ENCODE results near the gene FLVCR2.
A peak's percentile ranks its signal among the peaks of the same experiment; 100 is the strongest.

FLVCR2 gene

DNA sequence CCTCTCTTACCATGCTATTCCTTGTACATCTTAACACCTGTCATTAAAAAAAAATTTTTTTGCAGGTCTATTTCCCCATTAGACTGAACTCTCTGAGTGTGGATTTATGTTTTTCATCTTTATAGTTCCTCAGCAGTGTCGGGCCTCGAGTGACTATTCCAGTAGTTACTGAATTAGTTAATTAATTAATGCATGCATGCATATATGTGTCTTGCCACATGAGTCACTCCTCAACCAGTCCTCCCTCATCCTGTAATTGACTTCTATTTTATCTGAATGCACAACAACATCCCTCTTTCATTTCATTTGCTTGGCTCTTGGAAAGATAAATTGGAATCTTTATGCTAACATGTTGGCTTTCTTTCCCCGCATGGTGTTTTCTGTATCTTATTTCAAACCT, 46.6 kb downstream of the FLVCR2 start:
- no peak overlapping the region for H3K4me3 Mint-ChIP-seq
- H3K27ac Mint-ChIP-seq, result no peak overlapping the region
- H3K36me3 Mint-ChIP-seq, result no peaks in the 10 kb centered on the region
- ATAC-seq, result no peak
- H3K4me1 Mint-ChIP-seq, result no peaks in the 10 kb centered on the region
- H3K9me3 Mint-ChIP-seq, result no peaks in the 10 kb centered on the region
- no peak for DNase-seq (ENCODE audit: low spot score in 2 of 2)

GRCh38 chr14:75626396-75626795, 48.0 kb downstream of the FLVCR2 start:
- H3K4me1 Mint-ChIP-seq, result no peaks in the 10 kb centered on the region
- DNase-seq (ENCODE audit: low spot score in 2 of 2) (no peak), ATAC-seq (no peak)
- no peak overlapping the region for H3K27ac Mint-ChIP-seq
- no peaks in the 10 kb centered on the region for H3K9me3 Mint-ChIP-seq
- no peak overlapping the region for H3K4me3 Mint-ChIP-seq
- H3K36me3 Mint-ChIP-seq, result no peaks in the 10 kb centered on the region

DNA sequence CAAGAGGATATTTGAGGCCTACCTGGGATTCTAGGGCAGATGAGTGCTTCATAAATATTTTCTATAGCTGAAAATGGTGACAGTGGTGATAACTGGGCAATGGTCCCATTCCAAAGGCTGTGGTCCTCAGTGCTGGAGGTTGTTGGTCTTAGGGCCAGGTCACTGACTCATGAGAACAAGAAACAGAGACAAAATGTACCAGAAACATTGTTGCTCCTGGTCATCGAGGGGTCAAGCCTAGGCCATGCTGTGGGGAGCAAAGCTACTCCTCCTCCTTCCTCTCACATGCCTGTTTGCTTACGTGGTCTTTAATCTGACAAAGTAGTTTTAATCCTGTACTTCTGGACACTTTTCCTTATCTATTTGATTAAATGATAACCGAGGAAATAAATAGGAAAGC, 48.4 kb downstream of the FLVCR2 start:
- no peaks in the 10 kb centered on the region for H3K9me3 Mint-ChIP-seq
- H3K4me3 Mint-ChIP-seq, result no peak overlapping the region
- no peaks in the 10 kb centered on the region for H3K36me3 Mint-ChIP-seq
- DNase-seq (ENCODE audit: low spot score in 2 of 2) (no peak), ATAC-seq (no peak)
- H3K27ac Mint-ChIP-seq, result no peak overlapping the region
- no peaks in the 10 kb centered on the region for H3K4me1 Mint-ChIP-seq

- DNase-seq (ENCODE audit: low spot score in 2 of 2), result no peak
- Mint-ChIP-seq H3K4me1 (no peaks in the 10 kb centered on the region), H3K9me3 (no peaks in the 10 kb centered on the region), H3K36me3 (no peaks in the 10 kb centered on the region), H3K4me3 (no peak overlapping the region), H3K27ac (no peak overlapping the region)
- no peak for ATAC-seq
Observed at GRCh38 chr14:75627406-75627805, 49.0 kb downstream of the FLVCR2 start.

GRCh38 chr14:75628816-75629215, 50.4 kb downstream of the FLVCR2 start:
- Mint-ChIP-seq H3K9me3 (no peaks in the 10 kb centered on the region), H3K4me3 (no peak overlapping the region), H3K36me3 (no peaks in the 10 kb centered on the region), H3K27ac (no peak overlapping the region), H3K4me1 (no peaks in the 10 kb centered on the region)
- no peak for DNase-seq (ENCODE audit: low spot score in 2 of 2)
- ATAC-seq, result no peak

- H3K27ac Mint-ChIP-seq, result no peak overlapping the region
- no peaks in the 10 kb centered on the region for H3K36me3 Mint-ChIP-seq
- no peaks in the 10 kb centered on the region for H3K9me3 Mint-ChIP-seq
- no peak for DNase-seq (ENCODE audit: low spot score in 2 of 2)
- no peak for ATAC-seq
- no peak overlapping the region for H3K4me3 Mint-ChIP-seq
- H3K4me1 Mint-ChIP-seq, result no peaks in the 10 kb centered on the region
Observed at GRCh38 chr14:75630695-75631452, 52.5 kb downstream of the FLVCR2 start.

- Mint-ChIP-seq H3K27ac (no peak overlapping the region), H3K36me3 (no peaks in the 10 kb centered on the region), H3K4me1 (no peaks in the 10 kb centered on the region), H3K9me3 (no peaks in the 10 kb centered on the region), H3K4me3 (no peak overlapping the region)
- ATAC-seq (no peak), DNase-seq (ENCODE audit: low spot score in 2 of 2) (no peak)
Observed at GRCh38 chr14:75631453-75631831, 53.0 kb downstream of the FLVCR2 start.

DNA sequence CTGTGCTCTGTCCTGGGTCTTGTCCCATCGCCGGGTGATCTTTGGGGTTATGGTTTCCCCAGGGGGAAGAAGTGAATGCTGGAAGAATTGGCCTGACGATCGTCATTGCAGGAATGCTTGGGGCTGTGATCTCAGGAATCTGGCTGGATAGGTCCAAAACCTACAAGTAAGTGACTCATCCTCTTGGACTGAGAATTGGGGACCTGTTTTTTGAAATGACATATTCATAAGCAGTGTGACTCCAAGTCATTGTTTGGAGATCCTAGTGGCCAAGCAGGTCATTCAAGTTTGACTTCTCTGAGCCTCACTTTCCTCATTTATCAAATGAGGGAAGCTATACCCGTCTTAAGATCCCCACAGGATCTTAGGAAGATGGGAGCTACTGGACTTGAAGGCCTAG, 56.4 kb downstream of the FLVCR2 start:
- Mint-ChIP-seq H3K9me3 (no peaks in the 10 kb centered on the region), H3K27ac (no peak overlapping the region), H3K4me1 (no peaks in the 10 kb centered on the region), H3K4me3 (no peak overlapping the region), H3K36me3 (no peaks in the 10 kb centered on the region)
- DNase-seq (ENCODE audit: low spot score in 2 of 2) (no peak), ATAC-seq (no peak)

DNA sequence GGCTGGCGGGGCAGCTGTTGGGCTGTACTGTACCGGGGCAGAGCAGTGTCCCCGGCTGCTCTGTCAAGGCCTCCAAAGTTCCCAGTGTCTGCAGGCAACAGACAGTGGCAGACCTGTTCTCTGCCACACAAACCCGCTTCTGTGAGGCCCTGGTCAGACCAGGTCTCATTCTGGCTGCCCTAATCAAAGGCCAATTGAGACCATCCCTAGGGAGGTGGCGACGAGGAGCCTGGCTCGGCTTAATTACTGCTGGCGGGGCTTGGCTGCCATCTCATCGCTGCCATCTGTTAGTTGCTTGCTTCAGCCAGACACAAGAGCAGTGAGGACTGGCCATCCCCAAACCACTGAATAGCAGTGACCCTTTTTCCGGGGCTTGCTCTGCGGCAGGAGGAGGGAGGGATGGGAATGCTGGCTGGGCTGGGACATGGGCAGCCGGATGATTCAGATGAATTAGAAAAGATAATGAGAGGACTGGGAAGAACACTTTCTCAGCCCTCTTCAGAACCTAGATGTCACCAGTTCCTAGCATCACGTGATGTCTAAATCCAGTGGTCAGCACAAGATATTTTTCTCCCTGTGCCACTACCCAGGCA, 57.8 kb downstream of the FLVCR2 start:
- no peaks in the 10 kb centered on the region for H3K36me3 Mint-ChIP-seq
- ATAC-seq (no peak), DNase-seq (ENCODE audit: low spot score in 2 of 2) (no peak)
- H3K4me1 Mint-ChIP-seq, result no peaks in the 10 kb centered on the region
- no peak overlapping the region for H3K4me3 Mint-ChIP-seq
- H3K9me3 Mint-ChIP-seq, result no peaks in the 10 kb centered on the region
- H3K27ac Mint-ChIP-seq, result peak overlapping the region; percentile 6

GRCh38 chr14:75640876-75641275, 62.5 kb downstream of the FLVCR2 start:
- Mint-ChIP-seq H3K27ac (no peak overlapping the region), H3K36me3 (peaks cover 18% of the 10 kb centered on the region), H3K4me3 (no peak overlapping the region), H3K9me3 (no peaks in the 10 kb centered on the region), H3K4me1 (no peaks in the 10 kb centered on the region)
- DNase-seq (ENCODE audit: low spot score in 2 of 2) (no peak), ATAC-seq (no peak)

GRCh38 chr14:75643985-75644384, 65.6 kb downstream of the FLVCR2 start:
- DNase-seq (ENCODE audit: low spot score in 2 of 2) (no peak), ATAC-seq (no peak)
- Mint-ChIP-seq H3K36me3 (peaks cover 32% of the 10 kb centered on the region), H3K9me3 (no peaks in the 10 kb centered on the region), H3K4me1 (no peaks in the 10 kb centered on the region), H3K27ac (peak overlapping the region; percentile 40), H3K4me3 (no peak overlapping the region)

DNA sequence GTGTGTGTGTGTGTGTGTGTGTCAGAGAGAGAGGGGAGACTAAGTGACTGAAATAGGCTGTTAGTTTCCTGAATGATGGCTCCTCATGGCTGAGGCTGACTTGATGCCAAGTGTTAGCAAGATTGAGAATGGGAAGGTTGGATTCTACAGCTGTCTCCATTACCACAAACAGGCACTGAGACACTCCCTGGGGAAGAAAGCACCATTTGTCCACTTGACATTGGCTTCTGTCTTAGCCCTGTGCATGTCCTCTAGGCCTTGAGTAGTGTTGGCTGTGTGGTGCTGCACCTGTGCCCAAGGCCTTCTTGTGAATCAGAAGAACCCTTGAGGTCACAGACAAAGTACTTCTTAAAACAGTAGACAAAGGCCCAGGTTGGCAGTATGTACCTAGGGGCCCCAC, 66.6 kb downstream of the FLVCR2 start:
- no peak for DNase-seq (ENCODE audit: low spot score in 2 of 2)
- H3K9me3 Mint-ChIP-seq, result no peaks in the 10 kb centered on the region
- no peak overlapping the region for H3K4me3 Mint-ChIP-seq

DNA sequence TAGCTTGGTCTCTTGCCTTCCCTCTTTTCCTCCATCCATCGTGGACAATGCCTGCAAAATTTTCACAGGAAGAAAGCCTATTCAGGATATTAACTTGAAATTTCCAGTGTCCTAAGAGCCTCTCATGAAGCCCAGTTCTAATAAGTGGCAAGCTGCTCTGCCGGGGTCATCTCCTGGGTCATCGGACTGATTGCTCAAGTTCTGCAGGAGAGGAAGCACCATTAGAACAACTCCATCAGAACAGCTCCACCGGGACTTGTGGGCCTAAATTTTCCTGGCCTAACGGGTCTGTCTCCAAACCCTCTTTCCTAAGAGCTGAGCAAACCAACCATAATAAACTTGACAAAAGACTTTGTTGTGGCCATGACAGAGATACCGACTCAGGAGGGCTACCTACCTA, 68.3 kb downstream of the FLVCR2 start:
- no peaks in the 10 kb centered on the region for H3K9me3 Mint-ChIP-seq
- no peaks in the 10 kb centered on the region for H3K4me1 Mint-ChIP-seq
- H3K27ac Mint-ChIP-seq, result no peak overlapping the region
- no peak for ATAC-seq
- DNase-seq (ENCODE audit: low spot score in 2 of 2), result no peak
- H3K36me3 Mint-ChIP-seq, result peaks cover 55% of the 10 kb centered on the region
- no peak overlapping the region for H3K4me3 Mint-ChIP-seq

More for the DNA sequence above, 66.6 kb downstream of the FLVCR2 start:
- H3K36me3 Mint-ChIP-seq, result peaks cover 43% of the 10 kb centered on the region
- no peaks in the 10 kb centered on the region for H3K4me1 Mint-ChIP-seq
- no peak overlapping the region for H3K27ac Mint-ChIP-seq
- ATAC-seq, result no peak

DNA sequence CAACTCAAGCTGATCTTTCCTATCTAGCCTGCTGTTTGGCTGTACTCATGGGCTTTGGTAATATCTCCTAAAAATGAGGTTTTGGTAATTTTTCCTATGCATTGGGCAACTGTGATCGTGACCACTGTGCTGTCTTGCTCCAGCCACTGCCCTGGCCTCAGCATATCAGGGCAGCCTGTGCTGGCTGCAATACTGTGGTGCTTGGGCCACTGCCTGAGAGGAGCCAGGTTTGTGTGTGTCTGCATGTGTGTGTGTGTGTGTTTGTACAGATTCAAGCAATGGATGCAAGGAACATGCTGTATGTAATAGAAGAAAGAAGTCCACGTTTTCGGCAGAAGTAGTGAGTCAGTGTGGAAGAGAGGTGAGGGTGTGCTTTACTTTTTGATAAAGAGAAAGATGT, 69.2 kb downstream of the FLVCR2 start:
- H3K4me3 Mint-ChIP-seq, result no peak overlapping the region
- DNase-seq (ENCODE audit: low spot score in 2 of 2), result no peak
- ATAC-seq, result no peak
- peaks cover 63% of the 10 kb centered on the region for H3K36me3 Mint-ChIP-seq
- H3K27ac Mint-ChIP-seq, result no peak overlapping the region
- no peaks in the 10 kb centered on the region for H3K9me3 Mint-ChIP-seq
- no peaks in the 10 kb centered on the region for H3K4me1 Mint-ChIP-seq

- Mint-ChIP-seq H3K4me1 (no peaks in the 10 kb centered on the region), H3K4me3 (no peak overlapping the region), H3K9me3 (no peaks in the 10 kb centered on the region), H3K27ac (no peak overlapping the region), H3K36me3 (peaks cover 68% of the 10 kb centered on the region)
- ATAC-seq (no peak), DNase-seq (ENCODE audit: low spot score in 2 of 2) (no peak)
Observed at GRCh38 chr14:75648066-75648838, 69.8 kb downstream of the FLVCR2 start.

DNA sequence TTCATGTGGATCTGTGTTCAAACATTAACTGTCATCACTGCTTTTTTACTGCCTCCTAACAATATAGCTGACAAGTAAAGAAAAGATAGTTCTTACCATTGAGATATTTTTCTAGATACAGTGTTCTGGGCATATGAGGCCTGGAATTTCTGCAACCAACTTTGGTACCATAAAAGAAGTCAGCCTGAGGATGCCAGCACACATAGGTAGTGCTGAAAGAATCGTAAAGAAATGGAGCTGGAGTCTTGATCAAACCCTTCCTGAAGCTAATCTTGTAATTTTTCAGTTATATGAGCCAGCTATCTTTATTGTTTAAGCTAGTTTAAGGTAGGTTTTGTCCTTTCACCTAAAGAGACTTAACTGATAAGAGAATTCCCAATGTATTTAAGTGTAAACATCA, 70.9 kb downstream of the FLVCR2 start:
- H3K9me3 Mint-ChIP-seq, result no peaks in the 10 kb centered on the region

More for the DNA sequence above, 70.9 kb downstream of the FLVCR2 start:
- ATAC-seq, result no peak
- no peak overlapping the region for H3K4me3 Mint-ChIP-seq
- H3K4me1 Mint-ChIP-seq, result no peaks in the 10 kb centered on the region
- DNase-seq (ENCODE audit: low spot score in 2 of 2), result no peak
- H3K27ac Mint-ChIP-seq, result no peak overlapping the region
- H3K36me3 Mint-ChIP-seq, result peaks cover 70% of the 10 kb centered on the region

All from stimulated activated effector memory CD8-positive, alpha-beta T cell treated with anti-CD3 and anti-CD28 coated beads, Interleukin-12 subunit alpha, Interleukin-12 subunit beta, amount 100 ng/mL, for 72 hours (primary cell).